LNCaP clone FGC (cell line): ENCODE measurements around the gene DOK5.

Source experiments
- DNase-seq: peaks from one replicate; pipeline ENCODE4 v3.0.0-alpha.2; 2011; ENCODE audit warnings: low read depth
- H3K4me3 ChIP-seq: 2 replicates; pipeline ENCODE4 v1.5.1; 2011; ENCODE audit warnings: mild to moderate bottlenecking, low read depth, low read length, control low read depth
- TF ChIP-seq, protein P1 (sequence below): IDR thresholded peaks from 2 replicates; pipeline ENCODE4 v1.5.1; 2012; ENCODE audit warnings: mild to moderate bottlenecking; ENCODE audit not compliant: control insufficient read depth, insufficient read depth; ENCODE audit errors: extremely low read depth

DOK5 gene

DNA sequence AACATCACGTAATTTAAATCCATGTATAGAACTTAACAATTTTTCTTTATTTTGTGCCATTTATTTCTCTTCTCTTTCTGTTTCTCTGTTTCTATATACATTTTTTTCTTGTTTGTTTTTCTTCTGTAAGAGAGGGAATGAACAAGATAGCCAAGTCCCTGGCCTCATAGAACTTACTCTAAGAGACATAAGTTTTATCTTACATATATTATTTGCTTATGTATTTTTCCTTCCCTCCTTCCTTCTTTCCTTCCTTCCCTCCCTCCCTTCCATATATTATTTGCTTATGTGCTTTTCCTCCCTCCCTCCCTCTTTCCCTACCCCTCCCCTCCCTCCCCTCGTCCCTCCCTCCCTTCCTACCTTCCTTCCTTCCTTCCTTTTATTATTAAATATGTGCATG lies 13.0 kb downstream of the DOK5 start:
- DNase-seq: no peak
- no peak overlapping the region for H3K4me3 ChIP-seq
- TF ChIP-seq, protein P1, sequence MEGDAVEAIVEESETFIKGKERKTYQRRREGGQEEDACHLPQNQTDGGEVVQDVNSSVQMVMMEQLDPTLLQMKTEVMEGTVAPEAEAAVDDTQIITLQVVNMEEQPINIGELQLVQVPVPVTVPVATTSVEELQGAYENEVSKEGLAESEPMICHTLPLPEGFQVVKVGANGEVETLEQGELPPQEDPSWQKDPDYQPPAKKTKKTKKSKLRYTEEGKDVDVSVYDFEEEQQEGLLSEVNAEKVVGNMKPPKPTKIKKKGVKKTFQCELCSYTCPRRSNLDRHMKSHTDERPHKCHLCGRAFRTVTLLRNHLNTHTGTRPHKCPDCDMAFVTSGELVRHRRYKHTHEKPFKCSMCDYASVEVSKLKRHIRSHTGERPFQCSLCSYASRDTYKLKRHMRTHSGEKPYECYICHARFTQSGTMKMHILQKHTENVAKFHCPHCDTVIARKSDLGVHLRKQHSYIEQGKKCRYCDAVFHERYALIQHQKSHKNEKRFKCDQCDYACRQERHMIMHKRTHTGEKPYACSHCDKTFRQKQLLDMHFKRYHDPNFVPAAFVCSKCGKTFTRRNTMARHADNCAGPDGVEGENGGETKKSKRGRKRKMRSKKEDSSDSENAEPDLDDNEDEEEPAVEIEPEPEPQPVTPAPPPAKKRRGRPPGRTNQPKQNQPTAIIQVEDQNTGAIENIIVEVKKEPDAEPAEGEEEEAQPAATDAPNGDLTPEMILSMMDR: no peak

DNA sequence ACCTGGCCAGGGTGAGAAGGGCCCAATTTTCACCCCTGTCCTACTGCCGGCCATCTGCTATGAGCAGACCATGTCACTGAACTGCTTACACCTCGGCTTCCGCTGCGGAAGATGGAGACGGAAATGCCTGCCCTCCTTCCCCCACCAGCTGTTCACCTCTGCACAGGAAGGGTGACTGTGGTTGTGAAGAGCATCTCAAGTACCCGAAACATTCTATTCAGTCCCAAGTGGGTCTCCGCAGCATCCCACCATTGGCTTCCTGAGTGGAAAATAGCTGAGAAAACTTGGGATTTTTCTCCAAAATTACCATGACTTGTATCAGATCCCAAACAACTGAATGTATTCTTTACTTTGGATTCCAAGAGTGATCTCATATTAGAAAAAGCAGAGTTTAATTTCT lies 16.1 kb downstream of the DOK5 start:
- TF ChIP-seq, protein P1: no peak
- no peak overlapping the region for H3K4me3 ChIP-seq
- no peak for DNase-seq

DNA sequence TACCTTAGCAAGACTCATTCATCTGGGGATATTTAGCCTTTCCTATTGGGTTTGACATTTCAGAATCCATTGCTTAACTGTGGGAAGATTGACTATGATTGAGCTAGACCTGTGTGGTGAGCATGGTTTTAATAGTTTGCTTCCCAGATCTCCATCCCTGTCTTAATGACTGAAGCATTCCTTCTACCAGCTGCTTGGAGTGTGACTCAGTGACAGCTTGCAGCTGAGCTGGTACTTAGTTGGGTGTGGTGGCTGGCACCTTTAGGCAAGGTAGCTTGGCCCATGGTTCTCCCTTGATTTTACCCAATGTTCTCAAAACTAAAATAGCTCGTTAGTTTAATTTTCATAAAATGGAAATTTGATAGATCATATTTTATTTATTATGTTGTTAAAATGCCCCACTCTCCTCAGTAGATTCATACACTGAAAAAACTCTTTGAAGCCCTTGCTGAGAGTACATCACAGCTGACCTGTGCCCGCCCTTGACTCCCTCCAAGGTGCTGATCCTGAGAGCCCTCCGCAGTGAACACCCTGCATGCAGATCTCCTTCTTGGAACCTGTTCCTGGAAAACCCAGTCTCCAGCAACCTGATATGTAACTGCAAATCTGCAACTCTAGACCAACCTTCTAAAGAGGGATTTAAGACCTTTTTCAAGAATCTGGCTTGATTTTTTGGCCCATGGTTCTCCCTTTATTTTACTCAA lies 19.1 kb downstream of the DOK5 start:
- no peak for DNase-seq
- no peak overlapping the region for H3K4me3 ChIP-seq
- TF ChIP-seq, protein P1: no peak

DNA sequence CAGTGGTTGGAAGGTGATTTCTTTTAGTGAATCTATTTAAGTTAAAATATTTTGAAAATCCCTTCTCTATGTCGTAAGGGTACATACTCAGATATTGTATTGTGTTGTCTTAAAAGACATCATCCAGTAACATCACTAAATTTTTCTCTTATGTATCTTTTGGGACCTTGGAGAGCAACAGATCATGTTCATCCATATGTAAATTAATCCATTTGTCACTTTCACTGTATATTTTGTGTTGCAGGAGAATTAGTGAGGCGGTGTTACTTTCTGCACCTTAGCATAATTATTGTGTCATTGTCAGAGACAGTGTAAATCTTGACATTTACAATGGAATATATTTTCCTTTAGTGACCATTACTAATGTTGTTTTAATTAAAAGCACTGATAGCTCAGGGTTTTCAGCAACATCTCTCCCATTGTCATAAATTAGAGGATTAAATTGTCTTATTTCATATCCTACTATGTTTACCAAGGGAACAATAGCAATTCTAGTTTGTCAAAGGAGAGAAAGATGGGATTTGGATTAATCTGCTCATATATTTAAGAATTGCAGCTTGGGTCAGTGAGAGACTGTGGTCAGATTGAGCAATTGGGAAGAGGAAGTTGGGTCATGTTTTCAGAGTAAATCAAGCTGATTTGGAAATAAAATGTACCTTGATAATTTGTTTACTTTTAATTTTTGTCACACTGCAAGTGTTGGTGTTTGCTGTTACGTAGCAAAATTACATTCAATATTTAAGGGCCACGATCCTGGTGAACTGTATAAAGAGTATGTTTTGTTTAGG lies 22.7 kb downstream of the DOK5 start:
- H3K4me3 ChIP-seq: no peak overlapping the region
- TF ChIP-seq, protein P1: no peak
- DNase-seq: no peak

DNA sequence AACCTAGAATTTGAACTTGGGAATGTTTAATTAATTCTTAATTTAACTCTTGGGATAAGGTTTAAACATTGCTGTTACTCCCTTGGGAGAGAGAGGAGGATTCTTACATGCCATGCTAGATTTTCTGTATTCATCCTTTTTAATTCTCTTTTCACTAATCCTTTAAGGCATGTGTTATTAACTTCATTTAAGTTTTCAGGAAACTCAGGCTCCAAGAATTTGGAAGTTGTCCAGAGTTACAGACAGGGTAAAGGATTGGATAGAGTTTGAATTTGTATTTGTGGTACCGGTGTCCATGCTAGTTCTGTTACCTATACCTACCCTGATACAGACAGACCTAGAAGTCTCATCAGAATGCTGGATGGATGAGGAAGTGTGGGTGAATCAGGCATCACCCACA lies 23.7 kb downstream of the DOK5 start:
- H3K4me3 ChIP-seq: no peak overlapping the region
- TF ChIP-seq, protein P1: no peak
- DNase-seq: no peak

DNA sequence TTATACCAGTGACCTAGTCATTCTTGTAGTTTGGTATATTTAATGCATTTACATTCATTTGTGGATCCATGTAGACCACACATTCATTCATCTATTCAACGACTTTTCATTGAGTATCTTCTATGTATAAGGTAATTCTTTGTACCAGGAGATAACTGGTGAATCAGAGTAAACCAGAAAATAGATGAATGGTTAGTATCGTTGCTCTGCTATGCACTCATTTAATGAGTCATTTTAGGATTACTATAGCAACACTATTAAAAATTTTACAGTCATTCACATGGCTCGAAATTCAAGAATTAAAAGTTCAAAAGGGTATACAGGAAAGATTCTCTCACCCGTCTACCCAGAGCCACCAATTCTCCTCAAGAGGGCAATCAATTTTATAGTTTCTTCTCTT lies 26.8 kb downstream of the DOK5 start:
- H3K4me3 ChIP-seq: no peak overlapping the region
- no peak for DNase-seq
- TF ChIP-seq, protein P1: no peak
